GM19240 (cell line): Measurements from ENCODE around the gene PSMD6.

Experiments
- DNase-seq: peaks from one replicate; pipeline ENCODE4 v3.0.0; 2011; ENCODE audit warnings: low spot score; ENCODE audit not compliant: insufficient read length

Gene PSMD6

DNA sequence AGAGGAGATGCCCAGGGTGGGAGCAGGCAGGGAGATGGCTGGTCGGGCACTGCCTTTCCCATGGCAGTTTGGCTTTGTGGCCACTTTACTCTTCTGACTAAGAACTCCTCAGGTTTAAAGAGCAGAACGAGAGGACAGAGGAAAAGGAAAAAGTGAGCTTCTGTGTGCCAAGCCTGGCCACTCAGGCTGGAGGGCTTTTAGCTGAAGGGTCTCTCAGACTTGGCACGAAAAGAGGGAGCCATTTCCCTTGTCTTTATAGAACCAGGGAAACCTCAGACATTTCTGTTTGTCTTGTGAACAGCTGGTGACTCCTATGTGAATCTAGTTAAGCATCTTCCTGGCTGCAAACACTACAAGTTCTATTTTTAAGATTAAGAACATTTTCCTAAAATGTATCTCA lies 23.3 kb upstream of the PSMD6 start:
- DNase-seq: no peak

DNA sequence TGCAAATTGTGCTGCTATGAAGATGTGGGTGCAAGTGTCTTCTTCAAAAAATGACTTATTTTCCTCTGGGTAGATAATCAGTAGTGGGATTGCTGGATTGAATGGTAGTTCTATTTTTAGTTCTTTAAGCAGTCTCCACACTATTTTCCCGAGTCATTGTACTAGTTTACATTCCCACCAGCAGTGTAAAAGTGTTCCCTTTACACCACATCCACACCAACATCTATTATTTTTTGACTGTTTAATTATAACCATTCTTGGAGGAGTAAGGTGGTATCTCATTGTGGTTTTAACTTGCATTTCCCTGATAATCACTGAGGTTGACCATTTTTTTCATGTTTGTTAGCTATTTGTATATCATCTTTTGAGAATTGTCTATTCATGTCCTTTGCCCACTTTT lies 19.7 kb upstream of the PSMD6 start:
- no peak for DNase-seq

DNA sequence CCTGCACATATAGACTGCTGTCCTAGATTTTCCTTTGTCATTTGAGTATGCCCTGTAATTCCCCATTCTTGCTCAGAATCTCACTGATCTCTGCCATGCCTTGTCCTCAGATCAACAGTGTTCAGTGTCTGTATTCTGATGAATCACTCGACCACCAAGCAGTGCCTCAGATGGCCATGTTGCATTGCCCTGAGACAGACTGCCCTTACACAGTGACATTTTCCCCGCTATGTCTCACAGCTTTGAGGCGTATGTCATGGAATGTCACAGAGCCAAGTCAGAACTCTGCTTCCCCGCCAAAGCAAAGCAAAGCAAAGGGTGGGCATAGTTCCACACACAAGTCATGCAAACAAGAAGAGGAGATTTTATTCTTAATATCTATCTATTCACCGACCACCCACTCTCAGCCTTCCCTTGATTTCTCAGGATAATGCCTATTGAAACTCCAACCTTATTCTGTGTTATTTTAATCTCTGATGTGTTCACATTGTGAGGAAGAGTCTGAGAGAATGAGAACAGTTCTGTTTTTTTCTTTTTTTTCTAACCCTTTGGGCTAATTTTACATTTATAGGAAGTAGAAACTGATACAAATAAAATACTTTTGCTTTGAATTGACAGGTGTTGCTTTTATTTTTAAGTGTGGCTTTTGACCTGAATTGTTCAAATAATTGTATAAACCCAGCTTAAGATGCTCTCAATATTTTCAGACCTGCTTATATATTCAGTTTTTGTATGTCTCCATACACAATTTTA lies 16.9 kb upstream of the PSMD6 start:
- no peak for DNase-seq

- no peak for DNase-seq
Measured at GRCh38 chr3:64039332-64039731, 16.0 kb upstream of the PSMD6 start.

- no peak for DNase-seq
Measured at GRCh38 chr3:64038253-64038767, 15.0 kb upstream of the PSMD6 start.

DNA sequence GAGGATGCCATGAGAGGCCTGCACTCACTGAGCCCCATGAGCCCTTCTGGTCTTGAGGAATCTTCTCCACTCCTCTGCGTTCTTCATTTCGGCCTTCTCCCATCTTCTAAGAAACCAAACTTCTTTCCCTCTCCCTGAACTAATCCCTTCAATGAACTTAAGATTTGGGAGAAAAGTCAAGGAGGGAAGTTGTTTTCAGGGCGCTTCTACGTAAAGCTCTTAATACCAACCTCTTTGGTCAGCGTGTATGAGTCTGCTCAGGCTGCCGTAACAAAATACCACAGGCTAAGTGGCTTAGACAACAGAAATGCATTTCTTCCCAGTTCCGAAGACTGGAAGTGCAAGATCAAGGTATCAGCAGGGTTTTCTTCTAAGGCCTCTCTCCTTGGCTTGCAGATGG lies 13.8 kb upstream of the PSMD6 start:
- no peak for DNase-seq

DNA sequence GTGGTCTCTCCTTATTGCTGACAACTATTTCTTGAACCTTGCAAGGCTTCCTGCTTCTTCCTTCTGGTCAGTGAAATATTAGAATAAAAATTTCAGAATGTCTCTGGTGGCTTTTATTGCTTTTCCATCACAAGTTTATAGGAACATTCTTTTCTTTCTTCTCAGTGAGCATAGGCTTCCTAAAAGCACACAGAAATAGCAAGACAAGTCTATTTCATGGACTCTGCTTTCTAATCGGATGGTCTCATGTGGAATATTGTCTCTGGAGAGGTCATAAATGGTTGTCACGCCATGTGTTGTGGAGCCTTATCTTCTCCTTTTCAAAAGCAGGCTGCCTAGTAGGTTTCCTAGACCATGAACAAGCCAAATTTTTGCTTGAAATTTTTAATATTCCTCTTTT lies 9.8 kb upstream of the PSMD6 start:
- DNase-seq: no peak

DNA sequence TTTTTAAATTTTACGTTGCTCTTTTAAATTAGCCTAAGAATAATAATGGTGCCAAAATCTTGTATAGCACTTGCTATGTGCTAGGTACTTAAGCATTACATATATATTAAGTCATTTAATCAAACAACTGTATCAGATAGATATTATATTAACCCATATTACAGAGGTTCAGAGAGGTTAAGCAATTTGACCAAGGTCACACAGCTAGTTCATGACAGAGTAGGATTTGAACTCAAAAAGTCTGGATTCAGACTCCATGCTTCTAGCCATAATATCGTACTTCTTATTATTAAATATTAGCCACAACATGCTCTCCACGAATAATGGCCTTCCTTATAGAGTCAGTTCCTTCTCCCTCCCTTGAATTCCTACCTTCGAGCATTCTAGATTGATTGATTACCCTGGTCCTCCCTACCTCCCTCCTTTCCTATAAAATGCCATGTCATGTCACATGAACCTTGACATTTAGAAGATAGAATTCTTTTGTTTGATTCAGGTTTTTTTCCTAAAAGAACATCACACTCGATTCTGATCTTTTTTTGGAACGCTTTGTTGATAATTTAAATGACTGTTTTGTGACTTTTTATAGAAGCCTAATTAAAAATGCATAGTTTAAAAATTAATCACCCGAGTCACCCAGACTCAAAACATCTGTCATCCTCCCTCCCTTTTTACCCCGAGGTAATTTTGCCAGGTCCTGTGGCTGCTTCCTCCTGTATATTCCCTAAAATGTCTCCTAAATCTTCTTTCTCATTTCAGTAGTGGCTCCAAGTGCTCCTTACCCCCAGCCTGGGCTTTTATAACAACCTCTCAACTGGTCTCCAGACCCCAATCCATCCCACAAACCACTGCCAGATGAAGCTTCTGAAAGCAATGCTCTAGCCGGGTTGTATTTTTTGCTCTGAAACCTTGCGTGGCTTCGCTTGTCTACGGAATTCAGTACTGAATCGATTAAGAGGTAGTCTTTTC lies 8.5 kb upstream of the PSMD6 start:
- no peak for DNase-seq

DNA sequence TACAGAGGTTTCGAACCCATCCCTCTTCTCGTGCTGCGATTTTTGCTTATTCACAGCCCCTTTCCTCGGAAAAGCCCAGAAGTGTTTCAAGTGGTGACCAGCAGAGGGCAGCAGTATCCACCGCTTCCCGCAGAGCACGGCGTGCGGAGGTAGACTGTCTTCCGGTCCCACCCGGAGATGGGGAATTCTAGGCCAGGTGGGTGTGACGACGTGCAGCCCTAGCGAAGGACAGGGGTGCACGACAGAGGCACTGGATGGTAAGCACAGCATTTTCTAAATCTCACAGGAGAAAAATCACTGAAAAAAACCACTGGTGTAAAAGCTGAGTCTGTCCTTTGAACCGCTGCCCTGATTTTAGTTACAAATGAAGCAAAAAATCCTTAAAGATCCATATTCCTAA lies 7.4 kb upstream of the PSMD6 start:
- peak; percentile 44 for DNase-seq

- DNase-seq: no peak
Measured at GRCh38 chr3:64029287-64029686, 6.0 kb upstream of the PSMD6 start.

GRCh38 chr3:64028754-64029153 lies 5.5 kb upstream of the PSMD6 start:
- no peak for DNase-seq

- DNase-seq: no peak
Measured at GRCh38 chr3:64027658-64028057, 4.4 kb upstream of the PSMD6 start.

DNA sequence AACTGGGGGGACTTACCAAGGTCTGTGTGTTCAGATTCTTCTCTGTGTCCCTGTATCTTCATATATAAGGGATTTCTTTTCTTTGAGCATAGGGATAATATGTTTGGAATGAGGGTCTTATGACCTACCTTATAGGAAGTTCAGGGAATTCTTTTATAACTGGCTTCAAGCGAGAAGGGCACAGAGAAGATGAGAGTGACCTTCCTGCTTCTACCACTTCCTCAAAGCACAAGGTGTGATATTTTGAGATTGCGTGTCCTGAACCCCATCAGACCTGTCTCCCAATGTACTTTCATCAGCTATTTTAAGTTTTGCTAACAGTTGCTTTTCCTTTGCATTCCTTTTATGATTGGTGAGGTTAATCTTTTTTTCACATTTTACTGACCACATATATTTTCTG lies 3.1 kb upstream of the PSMD6 start:
- no peak for DNase-seq

DNA sequence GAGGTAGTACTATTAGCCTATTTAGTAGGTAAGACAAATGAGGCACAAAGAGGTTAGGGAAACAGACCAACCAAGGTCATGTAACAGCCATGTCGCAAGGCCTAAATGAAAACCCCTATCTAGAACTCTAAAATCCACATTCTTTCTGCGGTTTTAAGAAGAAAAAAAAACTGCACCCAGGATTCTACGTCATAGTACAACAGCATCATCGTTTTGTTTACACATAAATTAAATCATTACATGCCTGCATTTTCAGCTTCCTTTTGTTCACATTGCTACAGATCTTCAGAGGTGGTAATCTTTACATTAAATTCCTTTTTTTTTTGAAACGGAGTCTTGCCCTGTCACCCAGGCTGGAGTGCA lies 548 bp upstream of the PSMD6 start:
- DNase-seq: no peak

DNA sequence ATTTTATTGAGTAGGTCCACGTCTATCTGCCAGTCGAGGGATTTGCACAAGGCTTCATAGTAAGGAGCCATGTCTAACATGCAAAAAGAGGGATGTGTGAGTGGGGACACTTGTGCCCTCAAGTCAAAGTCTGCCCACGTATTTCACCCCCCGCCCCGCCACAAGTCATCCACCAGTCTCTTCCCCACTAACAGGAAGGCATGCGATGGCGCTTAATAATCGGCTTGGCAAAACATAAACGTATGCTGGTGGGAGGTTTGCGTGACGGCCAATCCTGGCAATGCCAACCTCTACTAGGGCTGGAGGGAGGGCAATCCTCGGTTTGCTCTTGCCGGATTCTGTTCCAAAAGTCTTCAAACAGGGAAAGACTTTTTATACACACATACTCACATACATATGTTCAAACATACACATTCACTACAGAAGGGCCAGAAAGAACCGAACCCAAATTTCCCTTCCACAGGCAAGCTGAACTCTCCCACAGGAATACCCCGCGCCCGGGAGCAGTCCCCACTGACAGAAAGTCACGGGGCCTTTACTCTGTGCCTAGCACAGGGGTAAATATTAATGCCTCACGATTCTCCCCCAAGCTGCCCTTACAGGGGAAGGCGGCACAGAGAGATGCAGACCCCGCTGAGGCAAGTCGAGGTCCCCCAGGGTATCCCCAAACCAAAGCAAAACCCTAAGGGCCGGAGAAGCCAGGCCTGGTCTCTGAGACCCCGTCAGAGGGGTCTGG lies 675 bp downstream of the PSMD6 start:
- DNase-seq: no peak

- DNase-seq: no peak
Measured at GRCh38 chr3:64021922-64022321, 1.4 kb downstream of the PSMD6 start.

GRCh38 chr3:64019879-64020278 lies 3.4 kb downstream of the PSMD6 start:
- no peak for DNase-seq

DNA sequence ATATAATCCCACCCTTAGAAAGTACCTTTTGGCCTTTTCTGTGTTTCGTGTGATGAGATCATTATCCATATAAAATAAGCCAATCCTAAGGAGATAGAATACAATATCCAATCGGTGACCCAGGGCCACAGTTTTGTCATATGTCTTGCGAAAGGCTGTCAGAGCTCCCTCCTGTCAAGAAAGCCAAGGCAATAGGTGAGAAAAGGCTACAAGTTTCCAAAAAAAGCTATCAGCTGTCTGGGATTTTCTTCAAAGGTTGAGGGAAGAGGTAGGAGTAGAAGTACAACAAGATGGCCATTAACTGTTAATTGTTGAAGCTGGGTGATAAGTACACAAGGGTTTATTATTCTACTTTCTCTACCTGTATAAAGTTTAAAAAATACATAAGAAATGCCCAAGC lies 4.0 kb downstream of the PSMD6 start:
- no peak for DNase-seq

DNA sequence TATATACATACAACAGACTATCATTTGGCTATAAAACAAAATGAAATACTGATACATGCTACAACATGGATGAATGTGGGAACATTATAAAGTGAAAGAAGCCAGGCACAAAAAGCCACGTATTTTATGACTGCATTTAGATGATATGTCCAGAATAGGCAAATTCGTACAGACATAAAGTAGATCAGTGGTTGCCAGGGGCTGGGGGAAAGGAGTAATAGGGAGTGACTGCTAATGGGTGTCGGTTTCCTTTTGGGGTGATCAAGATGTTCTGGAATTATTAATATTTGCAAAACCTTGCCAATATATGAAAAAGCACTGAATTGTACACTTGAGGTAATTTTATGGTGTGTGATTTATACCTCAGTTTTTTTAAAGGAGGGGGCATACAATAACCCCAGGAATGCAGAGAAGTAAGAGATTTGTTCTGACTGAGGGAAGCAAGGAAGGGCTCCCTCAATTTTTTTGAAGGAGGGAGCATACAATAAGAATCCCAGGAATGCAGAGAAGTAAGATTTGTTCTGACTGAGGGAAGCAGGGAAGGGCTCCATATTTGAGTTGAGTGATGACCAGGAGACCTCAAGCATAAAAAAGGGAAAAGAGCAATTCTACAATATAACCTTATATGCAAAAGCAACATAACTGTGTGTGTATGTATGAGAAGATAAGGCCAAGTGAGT lies 6.2 kb downstream of the PSMD6 start:
- no peak for DNase-seq

- no peak for DNase-seq
Measured at GRCh38 chr3:64011685-64012084, 11.6 kb downstream of the PSMD6 start.

- DNase-seq: no peak
Measured at GRCh38 chr3:64010199-64010598, 13.1 kb downstream of the PSMD6 start.
